ENCODE data around the gene KNTC1.

DNA sequence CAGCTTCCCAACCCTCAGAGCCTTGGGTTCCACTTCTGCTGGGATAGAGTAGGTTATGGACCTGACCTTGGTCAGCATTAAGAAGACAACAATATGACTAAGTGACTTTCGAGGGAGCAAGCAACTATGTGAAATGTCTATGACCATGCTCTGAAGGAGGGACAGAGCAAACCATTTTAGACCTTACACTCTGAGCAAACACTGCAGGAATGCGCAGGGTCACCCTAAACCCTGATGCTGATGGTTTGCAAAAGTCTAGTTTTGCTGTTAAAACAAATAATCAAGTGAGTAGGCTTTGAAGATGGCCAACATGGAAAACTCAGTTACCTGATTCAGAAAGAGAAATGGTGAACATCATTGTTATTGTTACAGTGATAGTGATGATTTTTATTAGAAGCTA lies 35.1 kb upstream of the KNTC1 start:
- TF ChIP-seq CTCF (IDR thresholded peaks at IDR 0.05) (no peak), POLR2A (IDR thresholded peaks at IDR 0.05) (no peak)
